ENCODE data around the gene TP53TG5.
"Not testable (repeated sequence)": the region's sequence is repeated elsewhere in the genome, so short reads cannot be mapped to it uniquely, and the experiment has no call there.

TP53TG5 gene

GRCh38 chr20:45366192-45366591, 11.9 kb downstream of the TP53TG5 start:
- DNase-seq (ENCODE audit: low read depth): no peak

- DNase-seq (ENCODE audit: low read depth): no peak
These were observed 12.6 kb downstream of the TP53TG5 start for GRCh38 chr20:45365444-45365970.

GRCh38 chr20:45363611-45364492, 14.3 kb downstream of the TP53TG5 start:
- no peak for DNase-seq (ENCODE audit: low read depth)

- DNase-seq (ENCODE audit: low read depth): peak; percentile 99
These were observed 15.1 kb downstream of the TP53TG5 start, which contains the start of gene SYS1 for GRCh38 chr20:45362804-45363610. Gene SYS1 (plus strand): TSS chr20:45363156. CDS start chr20:45363532, 376 bp downstream.

- DNase-seq (ENCODE audit: low read depth): no peak
These were observed 16.3 kb downstream of the TP53TG5 start for GRCh38 chr20:45361793-45362192.

GRCh38 chr20:45359406-45360148, 18.5 kb downstream of the TP53TG5 start:
- DNase-seq (ENCODE audit: low read depth): peak; percentile 54

GRCh38 chr20:45359069-45359405, 19.1 kb downstream of the TP53TG5 start:
- DNase-seq (ENCODE audit: low read depth): peak; percentile 66

- peak; percentile 90 for DNase-seq (ENCODE audit: low read depth)
These were observed 19.6 kb downstream of the TP53TG5 start for GRCh38 chr20:45358282-45359068.

GRCh38 chr20:45355209-45356084, 22.7 kb downstream of the TP53TG5 start:
- DNase-seq (ENCODE audit: low read depth): peak; percentile 84

GRCh38 chr20:45354423-45355208, 23.5 kb downstream of the TP53TG5 start:
- DNase-seq (ENCODE audit: low read depth): peak; percentile 58

GRCh38 chr20:45353746-45354145, 24.4 kb downstream of the TP53TG5 start:
- no peak for DNase-seq (ENCODE audit: low read depth)

GRCh38 chr20:45352729-45353128, 25.4 kb downstream of the TP53TG5 start:
- DNase-seq (ENCODE audit: low read depth): no peak

GRCh38 chr20:45350795-45351194, 27.3 kb downstream of the TP53TG5 start:
- DNase-seq (ENCODE audit: low read depth): not testable (repeated sequence)

GRCh38 chr20:45350217-45350616, 27.9 kb downstream of the TP53TG5 start:
- no peak for DNase-seq (ENCODE audit: low read depth)

GRCh38 chr20:45347936-45348778, 30.0 kb downstream of the TP53TG5 start, which contains the start of gene SDC4:
Gene SDC4 (minus strand): TSS chr20:45348424. CDS start chr20:45348384, 40 bp downstream.
- DNase-seq (ENCODE audit: low read depth): peak; percentile 71

- peak; percentile 38 for DNase-seq (ENCODE audit: low read depth)
These were observed 30.7 kb downstream of the TP53TG5 start for GRCh38 chr20:45347297-45347935.

- DNase-seq (ENCODE audit: low read depth): peak; percentile 66
These were observed 31.3 kb downstream of the TP53TG5 start for GRCh38 chr20:45346851-45347250.

GRCh38 chr20:45346291-45346718, 31.8 kb downstream of the TP53TG5 start:
- DNase-seq (ENCODE audit: low read depth): no peak

All from EH (cell line).